H9 (cell line): ENCODE results near the gene RNF224. TPM values are rescaled to one million over a fixed set of nuclear protein-coding genes. Genes with fewer than 3 reads are reported as not detected.

Experiments
- DNase-seq: peaks from one replicate; pipeline ENCODE4 v3.0.0-alpha.2; 2017
- H2AFZ ChIP-seq: one replicate; pipeline ENCODE4 v1.6.1; 2013; ENCODE audit warnings: mild to moderate bottlenecking, low read length, control low read depth, moderate library complexity
- H2AK5ac ChIP-seq: 2 replicates; pipeline ENCODE4 v1.6.1; 2013; ENCODE audit warnings: low read length, control low read depth, mixed read lengths; ENCODE audit not compliant: insufficient read length
- H2BK120ac ChIP-seq: one replicate; pipeline ENCODE4 v1.6.1; 2013; ENCODE audit warnings: low read depth, mild to moderate bottlenecking, low read length, control low read depth, inconsistent platforms; ENCODE audit not compliant: poor library complexity, severe bottlenecking
- H2BK12ac ChIP-seq: 2 replicates; pipeline ENCODE4 v1.6.1; 2013; ENCODE audit warnings: low read length, control low read depth, mixed read lengths, low read depth; ENCODE audit not compliant: insufficient read length
- H2BK15ac ChIP-seq: 2 replicates; pipeline ENCODE4 v1.6.1; 2013; ENCODE audit warnings: low read depth, low read length, control low read depth
- H2BK20ac ChIP-seq: one replicate; pipeline ENCODE4 v1.6.1; 2013; ENCODE audit warnings: low read depth, mild to moderate bottlenecking, low read length, control low read depth, inconsistent platforms; ENCODE audit not compliant: poor library complexity, severe bottlenecking
- H2BK5ac ChIP-seq: 2 replicates; pipeline ENCODE4 v1.6.1; 2013; ENCODE audit warnings: low read length, control low read depth, mixed read lengths; ENCODE audit not compliant: insufficient read length
- H3K14ac ChIP-seq: 2 replicates; pipeline ENCODE4 v1.6.1; 2013; ENCODE audit warnings: low read length, control low read depth; ENCODE audit not compliant: insufficient read depth
- H3K18ac ChIP-seq: 2 replicates; pipeline ENCODE4 v1.6.1; 2013; ENCODE audit warnings: low read depth, mild to moderate bottlenecking, mixed read lengths, low read length, control low read depth; ENCODE audit not compliant: insufficient read length
- H3K23ac ChIP-seq: 2 replicates; pipeline ENCODE4 v1.6.1; 2013; ENCODE audit warnings: low read length, control low read depth, mixed read lengths, low read depth; ENCODE audit not compliant: insufficient read length
- H3K23me2 ChIP-seq: 2 replicates; pipeline ENCODE4 v1.6.1; 2013; ENCODE audit warnings: low read depth, mild to moderate bottlenecking, mixed read lengths, low read length, control low read depth; ENCODE audit not compliant: insufficient read length, poor library complexity, severe bottlenecking
- H3K27ac ChIP-seq: 2 replicates; pipeline ENCODE4 v1.5.1; 2013; ENCODE audit warnings: low read length, control low read depth, mixed read lengths, low read depth; ENCODE audit not compliant: insufficient read length
- H3K27me3 ChIP-seq: 2 replicates; pipeline ENCODE4 v1.6.1; 2013; ENCODE audit warnings: low read length, control low read depth, inconsistent platforms; ENCODE audit not compliant: insufficient read depth
- H3K4ac ChIP-seq: 2 replicates; pipeline ENCODE4 v1.6.1; 2013; ENCODE audit warnings: low read depth, mild to moderate bottlenecking, control low read depth, inconsistent platforms, low read length, moderate library complexity
- H3K4me1 ChIP-seq: 2 replicates; pipeline ENCODE4 v1.6.1; 2013; ENCODE audit warnings: low read length, control low read depth, inconsistent platforms; ENCODE audit not compliant: insufficient read depth
- H3K4me2 ChIP-seq: 2 replicates; pipeline ENCODE4 v1.6.1; 2013; ENCODE audit warnings: low read length, control low read depth, mixed read lengths; ENCODE audit not compliant: insufficient read length, insufficient read depth
- H3K56ac ChIP-seq: 2 replicates; pipeline ENCODE4 v1.6.1; 2013; ENCODE audit warnings: low read depth, mild to moderate bottlenecking, mixed read lengths, low read length, control low read depth; ENCODE audit not compliant: insufficient read length
- H3K79me1 ChIP-seq: 2 replicates; pipeline ENCODE4 v1.6.1; 2013; ENCODE audit warnings: low read depth, mild to moderate bottlenecking, moderate library complexity, low read length, control low read depth, inconsistent platforms; ENCODE audit not compliant: insufficient read depth, poor library complexity, severe bottlenecking
- H3K79me2 ChIP-seq: 2 replicates; pipeline ENCODE4 v1.6.1; 2013; ENCODE audit warnings: low read length, control low read depth, inconsistent platforms; ENCODE audit not compliant: insufficient read depth
- H3K9ac ChIP-seq: 2 replicates; pipeline ENCODE4 v1.6.1; 2013; ENCODE audit warnings: low read length, control low read depth, mixed read lengths; ENCODE audit not compliant: insufficient read length; ENCODE audit errors: extremely low read depth
- H3K9me3 ChIP-seq: one replicate; pipeline ENCODE4 v1.6.1; 2013; ENCODE audit warnings: low read depth, low read length, inconsistent platforms; ENCODE audit not compliant: control insufficient read depth
- H3T11ph ChIP-seq: one replicate; pipeline ENCODE4 v1.6.1; 2013; ENCODE audit warnings: mild to moderate bottlenecking, low read length, control low read depth, inconsistent platforms
- H4K20me1 ChIP-seq: one replicate; pipeline ENCODE4 v1.6.1; 2013; ENCODE audit not compliant: control insufficient read depth, insufficient read length, insufficient read depth
- H4K5ac ChIP-seq: 2 replicates; pipeline ENCODE4 v1.6.1; 2013; ENCODE audit warnings: low read depth, mild to moderate bottlenecking, mixed read lengths, low read length, control low read depth; ENCODE audit not compliant: insufficient read length
- H4K8ac ChIP-seq: replicated peaks from 2 replicates; pipeline ENCODE4 v1.6.1; 2013; ENCODE audit warnings: low read length, control low read depth, mixed read lengths, low read depth; ENCODE audit not compliant: insufficient read length
- H4K91ac ChIP-seq: 2 replicates; pipeline ENCODE4 v1.6.1; 2013; ENCODE audit warnings: low read depth, mild to moderate bottlenecking, moderate library complexity, mixed read lengths, low read length, control low read depth; ENCODE audit not compliant: insufficient read length
- H3K27ac Mint-ChIP-seq, 3 experiments: 2 replicates in 2 of 3; 3 replicates in 1 of 3; pipeline ENCODE4 v1.8.0; 2020 to 2021; ENCODE audit warnings: mixed read lengths in 3 of 3, mild to moderate bottlenecking in 1 of 3, moderate library complexity in 1 of 3
- H3K27me3 Mint-ChIP-seq: 2 replicates; pipeline ENCODE4 v1.8.0; 2021; ENCODE audit warnings: low read depth, mild to moderate bottlenecking, moderate library complexity, mixed read lengths
- H3K36me3 Mint-ChIP-seq, 3 experiments: 2 replicates in 2 of 3; 3 replicates in 1 of 3; pipeline ENCODE4 v1.8.0; 2020 to 2021; ENCODE audit warnings: low read depth in 3 of 3, mixed read lengths in 3 of 3; ENCODE audit not compliant: insufficient read depth in 1 of 3
- H3K4me1 Mint-ChIP-seq, 2 experiments: 2 replicates each; pipeline ENCODE4 v1.8.0; 2020; ENCODE audit warnings: mixed read lengths in 2 of 2
- H3K4me3 Mint-ChIP-seq, 2 experiments: 2 replicates in 1 of 2; 3 replicates in 1 of 2; pipeline ENCODE4 v1.8.0; 2020 to 2021; ENCODE audit warnings: mild to moderate bottlenecking in 2 of 2, mixed read lengths in 2 of 2, moderate library complexity in 1 of 2
- H3K9me3 Mint-ChIP-seq, 2 experiments: 2 replicates in 1 of 2; 3 replicates in 1 of 2; pipeline ENCODE4 v1.8.0; 2020; ENCODE audit warnings: mild to moderate bottlenecking in 2 of 2, mixed read lengths in 2 of 2, moderate library complexity in 1 of 2
- CTCF ChIP-seq: fragments of 200-600 bp; sonication (generic); conservative IDR thresholded peaks from 3 replicates; pipeline ENCODE4 v1.8.0; 2021; ENCODE audit warnings: antibody characterized with exemption, mild to moderate bottlenecking
- WGBS: extraction: QIAGEN DNeasy Blood & Tissue Kit; methylation state at CpG from one replicate; pipeline ENCODE4 v1.1.7; 2013; ENCODE audit warnings: missing lambda C conversion rate, low lambda C conversion rate, mixed read lengths; ENCODE audit not compliant: insufficient read length; ENCODE audit errors: extremely low coverage; 5-methylcytosine and 5-hydroxymethylcytosine counted together
- total RNA-seq: library from RNA; stranded (reverse); gene quantifications from 2 replicates; pipeline ENCODE4 v1.2.1, GENCODE V29; 2021

RNF224 gene
- total RNA-seq, 1 experiment from 2014 or later = 0.15 TPM

GRCh38 chr9:137251490-137252268 is 24.4 kb downstream of the RNF224 start:
- Histone ChIP-seq H4K5ac (no peak overlapping the region), H3K23ac (no peak overlapping the region), H3K56ac (no peak overlapping the region), H3K18ac (no peak overlapping the region), H2BK5ac (no peak overlapping the region), H2AK5ac (no peak overlapping the region), H3K27ac (no peak overlapping the region), H3K27me3 (no peaks in the 10 kb centered on the region), H3K14ac (no peak overlapping the region; the same call in 1 of the 2 replicates), H2BK20ac (no peak overlapping the region), H3K79me1 (peaks cover 3% of the 10 kb centered on the region), H4K8ac (no peak overlapping the region), H3K79me2 (peaks cover 6% of the 10 kb centered on the region; the same call in 1 of the 2 replicates), H3K9ac (no peak overlapping the region), H2BK12ac (no peak overlapping the region), H4K91ac (no peak overlapping the region), H2BK15ac (no peak overlapping the region), H3K23me2 (peaks cover 14% of the 10 kb centered on the region), H3T11ph (no peak overlapping the region), H3K4ac (no peak overlapping the region), H2AFZ (no peak overlapping the region), H4K20me1 (no peaks in the 10 kb centered on the region), H3K4me1 (no peaks in the 10 kb centered on the region), H3K9me3 (no peaks in the 10 kb centered on the region), H2BK120ac (no peak overlapping the region), H3K4me2 (no peak overlapping the region)
- no CpG with 5 or more reads among the region's 22 CpGs for WGBS
- no peak overlapping the region for H3K27ac Mint-ChIP-seq
- H3K4me3 Mint-ChIP-seq = no peak overlapping the region
- H3K27me3 Mint-ChIP-seq = peaks cover 29% of the 10 kb centered on the region
- no peak for TF ChIP-seq CTCF
- no peaks in the 10 kb centered on the region for H3K9me3 Mint-ChIP-seq
- H3K36me3 Mint-ChIP-seq = peaks cover 3 to 4% (median 4%) of the 10 kb centered on the region in 3 experiments; a peak in 4 of 7 replicates
- DNase-seq = no peak
- H3K4me1 Mint-ChIP-seq = peaks cover 8 to 19% of the 10 kb centered on the region in 2 experiments
